Measurements from ENCODE around the gene LDLR.
"Not testable (repeated sequence)": the region's sequence is repeated elsewhere in the genome, so short reads cannot be mapped to it uniquely, and the experiment has no call there.

LDLR gene

GRCh38 chr19:11177592-11177991 is 88.3 kb downstream of the LDLR start:
- DNase-seq: no peak

GRCh38 chr19:11179145-11179465 is 89.8 kb downstream of the LDLR start:
- not testable (repeated sequence) for DNase-seq

- DNase-seq: no peak
Measured at GRCh38 chr19:11179716-11180297, 90.5 kb downstream of the LDLR start.

- DNase-seq: no peak
Measured at GRCh38 chr19:11180346-11180745, 91.1 kb downstream of the LDLR start.

GRCh38 chr19:11180975-11181374 is 91.7 kb downstream of the LDLR start:
- DNase-seq: not testable (repeated sequence)

GRCh38 chr19:11181488-11181887 is 92.2 kb downstream of the LDLR start:
- DNase-seq: no peak

Measured in stimulated activated naive CD4-positive, alpha-beta T cell (primary cell).